SK-N-SH (cell line): ENCODE measurements around the gene PIP5K1B. TPM values are rescaled to one million over a fixed set of nuclear protein-coding genes. Genes with fewer than 3 reads are reported as not detected.

Experiments
- CTCF ChIA-PET: fragments of 300-600, 350-600 bp; formaldehyde crosslinking; extraction: SDS; loops from one replicate; lab custom pipeline; 2021; lab: Yijun Ruan, JAX
- POLR2A ChIA-PET: fragments of 350-600 bp; sonication (Branson Sonifier 250); formaldehyde crosslinking; extraction: SDS; loops from one replicate; lab custom pipeline; 2020; ENCODE audit warnings: antibody characterized with exemption, inconsistent platforms; lab: Yijun Ruan, JAX
- DNase-seq: peaks from one replicate; pipeline ENCODE4 v3.0.0; 2012
- H2AFZ ChIP-seq: fragments of 200-600 bp; sonication (generic); 2 replicates; pipeline ENCODE4 v1.8.1; 2016; ENCODE audit warnings: antibody characterized with exemption, mild to moderate bottlenecking, low read depth
- H3F3A ChIP-seq: fragments of 200-600 bp; sonication (generic); replicated peaks from 2 replicates; pipeline ENCODE3; 2016; ENCODE audit warnings: antibody characterized with exemption, mild to moderate bottlenecking; ENCODE audit not compliant: insufficient read depth
- H3K27ac ChIP-seq, 2 experiments: fragments of 200-500 bp in 1 of 2; fragments of 200-600 bp in 1 of 2; sonication (Bioruptor generic) in 1 of 2; sonication (generic), shearing (Covaris generic) in 1 of 2; 2 replicates each; pipeline versions ENCODE4 v1.5.1 to v1.6.1; 2014 to 2016; ENCODE audit warnings: low read depth in 2 of 2, inconsistent platforms in 1 of 2, low read length in 1 of 2, mild to moderate bottlenecking in 1 of 2, mixed read lengths in 1 of 2
- H3K27me3 ChIP-seq: fragments of 200-600 bp; sonication (generic), shearing (Covaris generic); 2 replicates; pipeline ENCODE4 v1.6.1; 2016; ENCODE audit warnings: mixed run types; ENCODE audit not compliant: insufficient read depth
- H3K36me3 ChIP-seq, 2 experiments: fragments of 200-500 bp in 1 of 2; fragments of 200-600 bp in 1 of 2; sonication (Bioruptor generic) in 1 of 2; sonication (generic) in 1 of 2; replicated peaks in 1 of 2; 2 replicates each; pipeline versions ENCODE3 to v1.5.1; 2014 to 2016; ENCODE audit warnings: low read length in 1 of 2, mild to moderate bottlenecking in 1 of 2; ENCODE audit not compliant: insufficient read depth in 2 of 2, control insufficient read depth in 1 of 2
- H3K4me1 ChIP-seq, 2 experiments: fragments of 200-500 bp in 1 of 2; fragments of 200-600 bp in 1 of 2; sonication (Bioruptor generic) in 1 of 2; sonication (generic), shearing (Covaris generic) in 1 of 2; 2 replicates each; pipeline versions ENCODE4 v1.5.1 to v1.6.1; 2014 to 2016; ENCODE audit warnings: low read depth in 1 of 2, low read length in 1 of 2, mixed run types in 1 of 2; ENCODE audit not compliant: insufficient read depth in 2 of 2, control insufficient read depth in 1 of 2
- H3K4me2 ChIP-seq: fragments of 200-600 bp; sonication (generic), shearing (Covaris generic); 2 replicates; pipeline ENCODE4 v1.6.1; 2017; ENCODE audit warnings: mixed run types
- H3K4me3 ChIP-seq, 2 experiments: fragments of 200-500 bp in 1 of 2; fragments of 200-600 bp in 1 of 2; sonication (Bioruptor generic) in 1 of 2; sonication (generic), shearing (Covaris generic) in 1 of 2; 2 replicates each; pipeline versions ENCODE4 v1.5.1 to v1.8.1; 2014 to 2016; ENCODE audit warnings: low read depth in 2 of 2, inconsistent platforms in 1 of 2, low read length in 1 of 2, mild to moderate bottlenecking in 1 of 2, mixed read lengths in 1 of 2, moderate library complexity in 1 of 2
- H3K79me2 ChIP-seq: fragments of 200-600 bp; sonication (generic); 2 replicates; pipeline ENCODE4 v1.8.1; 2017; ENCODE audit warnings: mild to moderate bottlenecking; ENCODE audit not compliant: insufficient read depth
- H3K9ac ChIP-seq: fragments of 200-600 bp; sonication (generic); 2 replicates; pipeline ENCODE4 v1.6.1; 2017; ENCODE audit warnings: mixed run types
- H3K9me2 ChIP-seq: fragments of 200-600 bp; sonication (generic); 2 replicates; pipeline ENCODE4 v1.6.1; 2017; ENCODE audit warnings: mixed run types
- H3K9me3 ChIP-seq: fragments of 200-600 bp; sonication (generic); 2 replicates; pipeline ENCODE4 v1.6.1; 2017; ENCODE audit warnings: mixed run types, mild to moderate bottlenecking, moderate library complexity
- H4K20me1 ChIP-seq: fragments of 200-600 bp; sonication (generic); 2 replicates; pipeline ENCODE4 v1.6.1; 2017; ENCODE audit warnings: mild to moderate bottlenecking, mixed run types; ENCODE audit not compliant: insufficient read depth
- ELF1 ChIP-seq: IDR thresholded peaks from 2 replicates; pipeline ENCODE4 v1.4.0; 2012
- EP300 ChIP-seq, 2 experiments: IDR thresholded peaks; 2 replicates each; pipeline versions ENCODE4 v1.4.0 to v1.6.1; 2012; ENCODE audit warnings: borderline replicate concordance in 1 of 2, low read depth in 1 of 2, low read length in 1 of 2
- EZH2phosphoT487 ChIP-seq: fragments of 200-600 bp; sonication (generic); IDR thresholded peaks from 2 replicates; pipeline ENCODE4 v1.6.1; 2017; ENCODE audit warnings: low read depth, mixed run types, mild to moderate bottlenecking, antibody characterized with exemption, moderate library complexity, borderline replicate concordance
- FOSL2 ChIP-seq: IDR thresholded peaks from 2 replicates; pipeline ENCODE4 v1.4.0; 2012; ENCODE audit warnings: low read depth, mild to moderate bottlenecking, moderate library complexity, borderline replicate concordance
- FOXJ3 ChIP-seq: sonication (generic); formaldehyde crosslinking; IDR thresholded peaks from 2 replicates; pipeline ENCODE4 v1.5.1; 2020; ENCODE audit warnings: mild to moderate bottlenecking, missing genetic modification reagents
- GATA2 ChIP-seq: sonication (generic); formaldehyde crosslinking; IDR thresholded peaks from 2 replicates; pipeline ENCODE4 v1.5.0; 2020; ENCODE audit warnings: mild to moderate bottlenecking, missing genetic modification reagents
- JUND ChIP-seq: IDR thresholded peaks from 2 replicates; pipeline ENCODE4 v1.4.0; 2012
- RAD21 ChIP-seq: IDR thresholded peaks from 2 replicates; pipeline ENCODE4 v1.6.1; 2012; ENCODE audit warnings: mild to moderate bottlenecking, low read length
- RCOR1 ChIP-seq: fragments of 150-350 bp; IDR thresholded peaks from 2 replicates; pipeline ENCODE4 v1.6.1; 2017; ENCODE audit warnings: antibody characterized with exemption, low read length
- RFX5 ChIP-seq: IDR thresholded peaks from 2 replicates; pipeline ENCODE4 v1.6.1; 2012; ENCODE audit warnings: mild to moderate bottlenecking, improper control_type of control experiment, low read length
- YY1 ChIP-seq: IDR thresholded peaks from 2 replicates; pipeline ENCODE4 v1.4.0; 2012; ENCODE audit warnings: low read depth, mild to moderate bottlenecking
- WGBS: methylation state at CpG from one replicate; pipeline ENCODE4 v1.1.6; 2017; ENCODE audit warnings: low lambda C conversion rate; 5-methylcytosine and 5-hydroxymethylcytosine counted together
- polyA plus RNA-seq, 3 experiments: library from polyadenylated mRNA; depleted of rRNA; stranded (reverse); fragments of >200 nt; gene quantifications; 2 replicates each; pipeline ENCODE4 v1.2.3, GENCODE V29; 2012
- TF ChIP-seq, protein P1 (sequence below): IDR thresholded peaks from 2 replicates; pipeline ENCODE4 v1.6.1; 2012; ENCODE audit warnings: mild to moderate bottlenecking, low read depth, low read length, moderate library complexity
- TF ChIP-seq, protein P2 (sequence below): IDR thresholded peaks from 2 replicates; pipeline ENCODE4 v1.4.0; 2012; ENCODE audit warnings: low read depth, borderline replicate concordance
- TF ChIP-seq, protein P3 (sequence below): fragments of 150-350 bp; IDR thresholded peaks from 2 replicates; pipeline ENCODE4 v1.6.1; 2017; ENCODE audit warnings: antibody characterized with exemption, low read length, low read depth, borderline replicate concordance

Gene PIP5K1B
- polyA plus RNA-seq, 1 of the 3 experiments (the other 2 are of a cell fraction) = not detected

DNA sequence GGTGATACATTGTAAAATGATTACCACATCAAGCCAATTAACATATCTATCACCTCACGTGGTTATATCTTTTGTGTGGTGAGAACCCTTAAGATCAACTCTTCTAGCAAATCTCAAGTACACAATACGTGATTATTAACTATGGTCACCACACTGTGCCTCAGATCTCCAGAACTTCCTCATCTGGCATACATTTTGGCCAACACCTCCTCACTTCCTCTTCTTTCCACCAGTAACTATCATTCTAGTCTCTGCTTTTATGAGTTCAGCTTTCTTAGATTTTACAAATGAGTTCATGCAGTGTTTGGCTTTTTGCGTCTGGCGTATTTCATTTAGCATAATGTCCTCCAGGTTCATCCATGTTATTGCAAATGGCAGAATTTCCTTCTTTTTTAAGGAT lies 273.0 kb downstream of the PIP5K1B start:
- no peak overlapping the region for H3K27ac ChIP-seq
- H3K9me2 ChIP-seq = no peaks in the 10 kb centered on the region
- no peak overlapping the region for H3K4me2 ChIP-seq
- H3F3A ChIP-seq = no peaks in the 10 kb centered on the region
- H3K79me2 ChIP-seq = no peaks in the 10 kb centered on the region
- H2AFZ ChIP-seq = no peak overlapping the region
- no peaks in the 10 kb centered on the region for H4K20me1 ChIP-seq
- H3K9ac ChIP-seq = no peak overlapping the region
- no peak overlapping the region for H3K4me3 ChIP-seq
- TF ChIP-seq, protein P1, sequence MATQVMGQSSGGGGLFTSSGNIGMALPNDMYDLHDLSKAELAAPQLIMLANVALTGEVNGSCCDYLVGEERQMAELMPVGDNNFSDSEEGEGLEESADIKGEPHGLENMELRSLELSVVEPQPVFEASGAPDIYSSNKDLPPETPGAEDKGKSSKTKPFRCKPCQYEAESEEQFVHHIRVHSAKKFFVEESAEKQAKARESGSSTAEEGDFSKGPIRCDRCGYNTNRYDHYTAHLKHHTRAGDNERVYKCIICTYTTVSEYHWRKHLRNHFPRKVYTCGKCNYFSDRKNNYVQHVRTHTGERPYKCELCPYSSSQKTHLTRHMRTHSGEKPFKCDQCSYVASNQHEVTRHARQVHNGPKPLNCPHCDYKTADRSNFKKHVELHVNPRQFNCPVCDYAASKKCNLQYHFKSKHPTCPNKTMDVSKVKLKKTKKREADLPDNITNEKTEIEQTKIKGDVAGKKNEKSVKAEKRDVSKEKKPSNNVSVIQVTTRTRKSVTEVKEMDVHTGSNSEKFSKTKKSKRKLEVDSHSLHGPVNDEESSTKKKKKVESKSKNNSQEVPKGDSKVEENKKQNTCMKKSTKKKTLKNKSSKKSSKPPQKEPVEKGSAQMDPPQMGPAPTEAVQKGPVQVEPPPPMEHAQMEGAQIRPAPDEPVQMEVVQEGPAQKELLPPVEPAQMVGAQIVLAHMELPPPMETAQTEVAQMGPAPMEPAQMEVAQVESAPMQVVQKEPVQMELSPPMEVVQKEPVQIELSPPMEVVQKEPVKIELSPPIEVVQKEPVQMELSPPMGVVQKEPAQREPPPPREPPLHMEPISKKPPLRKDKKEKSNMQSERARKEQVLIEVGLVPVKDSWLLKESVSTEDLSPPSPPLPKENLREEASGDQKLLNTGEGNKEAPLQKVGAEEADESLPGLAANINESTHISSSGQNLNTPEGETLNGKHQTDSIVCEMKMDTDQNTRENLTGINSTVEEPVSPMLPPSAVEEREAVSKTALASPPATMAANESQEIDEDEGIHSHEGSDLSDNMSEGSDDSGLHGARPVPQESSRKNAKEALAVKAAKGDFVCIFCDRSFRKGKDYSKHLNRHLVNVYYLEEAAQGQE = no peak
- TF ChIP-seq RFX5 = no peak
- no peak for TF ChIP-seq ELF1
- no peak for TF ChIP-seq FOSL2
- TF ChIP-seq RAD21 = no peak
- no peak for TF ChIP-seq YY1
- TF ChIP-seq, protein P2, sequence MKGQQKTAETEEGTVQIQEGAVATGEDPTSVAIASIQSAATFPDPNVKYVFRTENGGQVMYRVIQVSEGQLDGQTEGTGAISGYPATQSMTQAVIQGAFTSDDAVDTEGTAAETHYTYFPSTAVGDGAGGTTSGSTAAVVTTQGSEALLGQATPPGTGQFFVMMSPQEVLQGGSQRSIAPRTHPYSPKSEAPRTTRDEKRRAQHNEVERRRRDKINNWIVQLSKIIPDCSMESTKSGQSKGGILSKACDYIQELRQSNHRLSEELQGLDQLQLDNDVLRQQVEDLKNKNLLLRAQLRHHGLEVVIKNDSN = no peak
- TF ChIP-seq EZH2phosphoT487 = no peak
- TF ChIP-seq GATA2 (CRISPR knock-in tag) = no peak
- TF ChIP-seq EP300 (IDR thresholded peaks at IDR 0.05; ENCODE audit: borderline replicate concordance in 1 of 2, low read depth in 1 of 2, low read length in 1 of 2) = no peak
- TF ChIP-seq JUND = no peak
- TF ChIP-seq, protein P3, sequence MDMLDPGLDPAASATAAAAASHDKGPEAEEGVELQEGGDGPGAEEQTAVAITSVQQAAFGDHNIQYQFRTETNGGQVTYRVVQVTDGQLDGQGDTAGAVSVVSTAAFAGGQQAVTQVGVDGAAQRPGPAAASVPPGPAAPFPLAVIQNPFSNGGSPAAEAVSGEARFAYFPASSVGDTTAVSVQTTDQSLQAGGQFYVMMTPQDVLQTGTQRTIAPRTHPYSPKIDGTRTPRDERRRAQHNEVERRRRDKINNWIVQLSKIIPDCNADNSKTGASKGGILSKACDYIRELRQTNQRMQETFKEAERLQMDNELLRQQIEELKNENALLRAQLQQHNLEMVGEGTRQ = no peak
- no peak for TF ChIP-seq RCOR1
- TF ChIP-seq FOXJ3 (CRISPR knock-in tag) = no peak
- no peaks in the 10 kb centered on the region for H3K4me1 ChIP-seq
- H3K36me3 ChIP-seq = no peaks in the 10 kb centered on the region
- ChIA-PET POLR2A (no interaction called here), CTCF (interaction anchor here (1.3 kb wide), 1 partner anchor 22 kb away, joined by 3 read pairs; no protein-coding TSS in a partner anchor)
- H3K27me3 ChIP-seq = peaks cover 1% of the 10 kb centered on the region; the same call in 1 of the 2 replicates
- DNase-seq = no peak
- no peaks in the 10 kb centered on the region for H3K9me3 ChIP-seq
- WGBS = 51% methylated on average over 4 of the region's 4 CpGs
